Measurements from ENCODE around the gene ANKFY1.
A peak's percentile ranks its signal among the peaks of the same experiment; 100 is the strongest.

Gene ANKFY1

GRCh38 chr17:4232168-4232813 lies 31.5 kb downstream of the ANKFY1 start:
- H3K4me1 ChIP-seq (ENCODE audit: insufficient read depth, low read length): no peaks in the 10 kb centered on the region
- ATAC-seq (ENCODE audit: insufficient read depth, low read depth) (peak; percentile 49; the same call in 2 of the 3 replicates), DNase-seq (no peak)
- no peak overlapping the region for H3K27ac ChIP-seq (ENCODE audit: low read length)
- H3K9ac ChIP-seq (ENCODE audit: low read depth, low read length): no peak overlapping the region
- H3K9me3 ChIP-seq (ENCODE audit: insufficient read depth, low read length, severe bottlenecking): no peaks in the 10 kb centered on the region
- no peak overlapping the region for H3K4me2 ChIP-seq (ENCODE audit: insufficient read depth, low read length)
- TF ChIP-seq EZH2 (IDR thresholded peaks at IDR 0.05; ENCODE audit: borderline replicate concordance, low read depth, low read length, severe bottlenecking) (no peak), CTCF (IDR thresholded peaks at IDR 0.05; ENCODE audit: borderline replicate concordance, extremely low read depth, low read length, poor library complexity, severe bottlenecking) (no peak)
- peaks cover 76% of the 10 kb centered on the region for H3K36me3 ChIP-seq (ENCODE audit: insufficient read depth, low read length)
- no peak overlapping the region for H3K4me3 ChIP-seq (ENCODE audit: low read depth in 1 of 2, low read length in 2 of 2)
- no peaks in the 10 kb centered on the region for H4K20me1 ChIP-seq (ENCODE audit: insufficient read depth, low read length)
- no peaks in the 10 kb centered on the region; the same call in none of the 2 replicates for H3K79me2 ChIP-seq (ENCODE audit: insufficient read depth, low read length)
- no peaks in the 10 kb centered on the region for H3K27me3 ChIP-seq (ENCODE audit: insufficient read depth, low read length, poor library complexity)
- no peak overlapping the region for H2AFZ ChIP-seq (ENCODE audit: low read depth, low read length)

- ATAC-seq (ENCODE audit: insufficient read depth, low read depth): no peak
- H3K4me1 ChIP-seq (ENCODE audit: insufficient read depth, low read length): no peaks in the 10 kb centered on the region
- no peak for TF ChIP-seq EZH2 (IDR thresholded peaks at IDR 0.05; ENCODE audit: borderline replicate concordance, low read depth, low read length, severe bottlenecking)
- TF ChIP-seq CTCF (IDR thresholded peaks at IDR 0.05; ENCODE audit: borderline replicate concordance, extremely low read depth, low read length, poor library complexity, severe bottlenecking): no peak
These were observed 33.9 kb downstream of the ANKFY1 start for GRCh38 chr17:4229627-4230541.

GRCh38 chr17:4221899-4222659 lies 41.7 kb downstream of the ANKFY1 start:
- Histone ChIP-seq H2AFZ (ENCODE audit: low read depth, low read length) (no peak overlapping the region), H3K9ac (ENCODE audit: low read depth, low read length) (no peak overlapping the region), H3K4me3 (ENCODE audit: low read depth in 1 of 2, low read length in 2 of 2) (no peak overlapping the region), H4K20me1 (ENCODE audit: insufficient read depth, low read length) (no peaks in the 10 kb centered on the region), H3K4me2 (ENCODE audit: insufficient read depth, low read length) (no peak overlapping the region), H3K27me3 (ENCODE audit: insufficient read depth, low read length, poor library complexity) (no peaks in the 10 kb centered on the region), H3K27ac (ENCODE audit: low read length) (no peak overlapping the region), H3K4me1 (ENCODE audit: insufficient read depth, low read length) (no peaks in the 10 kb centered on the region), H3K36me3 (ENCODE audit: insufficient read depth, low read length) (peaks cover 22% of the 10 kb centered on the region; the same call in 1 of the 2 replicates), H3K79me2 (ENCODE audit: insufficient read depth, low read length) (peaks cover 10% of the 10 kb centered on the region; the same call in 1 of the 2 replicates), H3K9me3 (ENCODE audit: insufficient read depth, low read length, severe bottlenecking) (no peaks in the 10 kb centered on the region)
- ATAC-seq (ENCODE audit: insufficient read depth, low read depth) (no peak), DNase-seq (no peak)
- no peak for TF ChIP-seq EZH2 (IDR thresholded peaks at IDR 0.05; ENCODE audit: borderline replicate concordance, low read depth, low read length, severe bottlenecking)
- TF ChIP-seq CTCF (IDR thresholded peaks at IDR 0.05; ENCODE audit: borderline replicate concordance, extremely low read depth, low read length, poor library complexity, severe bottlenecking): no peak

More at GRCh38 chr17:4229627-4230541, 33.9 kb downstream of the ANKFY1 start:
- H3K4me2 ChIP-seq (ENCODE audit: insufficient read depth, low read length): no peak overlapping the region
- no peak overlapping the region for H3K27ac ChIP-seq (ENCODE audit: low read length)
- no peaks in the 10 kb centered on the region for H3K9me3 ChIP-seq (ENCODE audit: insufficient read depth, low read length, severe bottlenecking)
- H3K79me2 ChIP-seq (ENCODE audit: insufficient read depth, low read length): peaks cover 10% of the 10 kb centered on the region; the same call in 1 of the 2 replicates
- H2AFZ ChIP-seq (ENCODE audit: low read depth, low read length): no peak overlapping the region
- H3K4me3 ChIP-seq (ENCODE audit: low read depth in 1 of 2, low read length in 2 of 2): no peak overlapping the region
- H3K36me3 ChIP-seq (ENCODE audit: insufficient read depth, low read length): peaks cover 60% of the 10 kb centered on the region; the same call in 1 of the 2 replicates
- no peaks in the 10 kb centered on the region for H3K27me3 ChIP-seq (ENCODE audit: insufficient read depth, low read length, poor library complexity)
- no peak for DNase-seq
- H4K20me1 ChIP-seq (ENCODE audit: insufficient read depth, low read length): no peaks in the 10 kb centered on the region
- no peak overlapping the region for H3K9ac ChIP-seq (ENCODE audit: low read depth, low read length)
